ENCODE data around the gene PTPRCAP.

PTPRCAP gene

GRCh38 chr11:67423466-67423865 is 14.0 kb downstream of the PTPRCAP start:
- DNase-seq: no peak

GRCh38 chr11:67422891-67423290 is 14.6 kb downstream of the PTPRCAP start:
- DNase-seq: no peak

GRCh38 chr11:67421430-67422031 is 16.0 kb downstream of the PTPRCAP start:
- DNase-seq: no peak

GRCh38 chr11:67420646-67421429 is 16.6 kb downstream of the PTPRCAP start:
- DNase-seq: peak; percentile 48

- DNase-seq: no peak
These were observed 17.3 kb downstream of the PTPRCAP start for GRCh38 chr11:67420147-67420645.

- DNase-seq: no peak
These were observed 18.0 kb downstream of the PTPRCAP start for GRCh38 chr11:67419325-67420049.

- no peak for DNase-seq
These were observed 18.8 kb downstream of the PTPRCAP start for GRCh38 chr11:67418476-67419281.

GRCh38 chr11:67417425-67417824 is 20.1 kb downstream of the PTPRCAP start:
- DNase-seq: no peak

- DNase-seq: no peak
These were observed 20.8 kb downstream of the PTPRCAP start for GRCh38 chr11:67416416-67417335.

- no peak for DNase-seq
These were observed 21.8 kb downstream of the PTPRCAP start, which contains the start of gene CARNS1 for GRCh38 chr11:67415501-67416304. Gene CARNS1, plus strand, starts transcription at chr11:67415678. Its CDS starts 522 bp downstream, at chr11:67416200.

- DNase-seq: no peak
These were observed 24.1 kb downstream of the PTPRCAP start for GRCh38 chr11:67413266-67413849.

- no peak for DNase-seq
These were observed 24.8 kb downstream of the PTPRCAP start for GRCh38 chr11:67412495-67413179.

- no peak for DNase-seq
These were observed 25.7 kb downstream of the PTPRCAP start for GRCh38 chr11:67411785-67412152.

GRCh38 chr11:67410984-67411784 is 26.3 kb downstream of the PTPRCAP start:
- no peak for DNase-seq

GRCh38 chr11:67410369-67410831 is 27.1 kb downstream of the PTPRCAP start:
- no peak for DNase-seq

GRCh38 chr11:67409781-67410368 is 27.6 kb downstream of the PTPRCAP start:
- no peak for DNase-seq

GRCh38 chr11:67409261-67409666 is 28.2 kb downstream of the PTPRCAP start:
- DNase-seq: no peak

Measured in DMS 273 treated with DMSO at 0.1 percent for 48 hours (cell line).